CD4-positive, alpha-beta T cell (primary cell): ENCODE data around the gene GRB14. TPM values are rescaled to one million over a fixed set of nuclear protein-coding genes. Genes with fewer than 3 reads are reported as not detected.
"Not testable (repeated sequence)": the region's sequence is repeated elsewhere in the genome, so short reads cannot be mapped to it uniquely, and the experiment has no call there.

Experiments used
- ATAC-seq: fragments of 200-7000 bp; cut with Tn5 transposase; one replicate; pipeline ENCODE4 v1.10.0; 2022; ENCODE audit warnings: mild to moderate bottlenecking; ENCODE audit not compliant: poor library complexity
- CTCF ChIA-PET: fragments of 350-600 bp; sonication (Branson Sonifier 250); formaldehyde crosslinking; loops from one replicate; lab custom pipeline; 2021; ENCODE audit warnings: antibody characterized with exemption, inconsistent platforms; lab: Charles Lee
- POLR2A ChIA-PET: fragments of 350-600 bp; sonication (Branson Sonifier 250); formaldehyde crosslinking; loops from one replicate; lab custom pipeline; 2021; ENCODE audit warnings: antibody characterized with exemption, inconsistent platforms; lab: Charles Lee
- DNase-seq, 14 experiments: peaks; one replicate each; pipeline ENCODE4 v3.0.0-alpha.2; 2013 to 2020; ENCODE audit warnings: mixed read lengths in 2 of 14
- H3K27ac ChIP-seq, 2 donors: one replicate each; pipeline versions ENCODE4 v1.5.1 to v1.7.0; 2013; ENCODE audit warnings: low read length in 2 of 2, low read depth in 1 of 2, mild to moderate bottlenecking in 1 of 2
- H3K27me3 ChIP-seq, 2 experiments: 1 replicate in 1 of 2; 2 replicates in 1 of 2; pipeline versions ENCODE4 v1.6.1 to v1.7.0; 2013; ENCODE audit warnings: low read length in 2 of 2, control low read depth in 1 of 2, mild to moderate bottlenecking in 1 of 2, moderate library complexity in 1 of 2; ENCODE audit not compliant: insufficient read depth in 2 of 2, control insufficient read depth in 1 of 2
- H3K36me3 ChIP-seq: one replicate; pipeline ENCODE4 v1.6.1; 2013; ENCODE audit warnings: low read length, control low read depth; ENCODE audit not compliant: insufficient read depth
- H3K4me1 ChIP-seq: one replicate; pipeline ENCODE4 v1.6.1; 2013; ENCODE audit warnings: low read length, control low read depth; ENCODE audit not compliant: insufficient read depth
- H3K4me3 ChIP-seq: one replicate; pipeline ENCODE4 v1.5.1; 2013; ENCODE audit warnings: mild to moderate bottlenecking, low read length, moderate library complexity
- H3K9me3 ChIP-seq, 2 experiments: 1 replicate in 1 of 2; 2 replicates in 1 of 2; pipeline versions ENCODE4 v1.6.1 to v1.7.0; 2013; ENCODE audit warnings: low read length in 2 of 2, mild to moderate bottlenecking in 2 of 2, control low read depth in 1 of 2, moderate library complexity in 1 of 2; ENCODE audit not compliant: control insufficient read depth in 1 of 2, insufficient read depth in 1 of 2
- H3K27ac Mint-ChIP-seq: one replicate; pipeline ENCODE4 v1.8.0; 2020; ENCODE audit warnings: mixed read lengths
- H3K27me3 Mint-ChIP-seq: one replicate; pipeline ENCODE4 v1.8.0; 2021; ENCODE audit warnings: mixed read lengths
- H3K36me3 Mint-ChIP-seq: one replicate; pipeline ENCODE4 v1.8.0; 2021; ENCODE audit warnings: low read depth, mixed read lengths
- H3K4me1 Mint-ChIP-seq: one replicate; pipeline ENCODE4 v1.8.0; 2021; ENCODE audit warnings: low read depth, mixed read lengths
- H3K4me3 Mint-ChIP-seq: one replicate; pipeline ENCODE4 v1.8.0; 2020; ENCODE audit warnings: mild to moderate bottlenecking, mixed read lengths
- H3K9me3 Mint-ChIP-seq: one replicate; pipeline ENCODE4 v1.8.0; 2020; ENCODE audit warnings: mixed read lengths
- CTCF ChIP-seq: fragments of 200-600 bp; IDR thresholded peaks from one replicate; pipeline ENCODE4 v1.8.0; 2022; ENCODE audit warnings: antibody characterized with exemption, mild to moderate bottlenecking
- intact Hi-C, 2 experiments: fragments of 100-400 bp; cut with DNase I in 1 of 2; cut with micrococcal nuclease in 1 of 2; formaldehyde crosslinking; loops; one replicate each; pipeline versions ENCODE4 v1.15.1 to v1.9.0; 2023 to 2025; cut with DNase I, micrococcal nuclease
- total RNA-seq, 174 experiments: library from RNA in 2 of 174; stranded (reverse) in 2 of 174; gene quantifications; one replicate each; pipeline ENCODE4 v1.2.3 and lab custom pipeline; 2021 to 2026

The GRB14 gene
- total RNA-seq, 2 experiments from 2014 or later: not detected

- Mint-ChIP-seq H3K27ac (no peak overlapping the region), H3K4me1 (no peaks in the 10 kb centered on the region), H3K4me3 (no peak overlapping the region), H3K9me3 (peaks cover 7% of the 10 kb centered on the region), H3K27me3 (no peaks in the 10 kb centered on the region), H3K36me3 (no peaks in the 10 kb centered on the region)
- no peak overlapping the region for H3K27ac ChIP-seq
- ATAC-seq (no peak), DNase-seq (no peak)
- no peak overlapping the region for H3K4me3 ChIP-seq
- TF ChIP-seq CTCF: no peak
- H3K4me1 ChIP-seq: no peaks in the 10 kb centered on the region
- H3K27me3 ChIP-seq: no peaks in the 10 kb centered on the region
- H3K9me3 ChIP-seq: peaks cover 0 to 6% of the 10 kb centered on the region in 2 experiments
- ChIA-PET POLR2A (no interaction called here), CTCF (no interaction called here)
- H3K36me3 ChIP-seq: no peaks in the 10 kb centered on the region
- intact Hi-C loops: no loop called here
Measured at GRCh38 chr2:164642946-164643555, 21.8 kb upstream of the GRB14 start.

- Mint-ChIP-seq H3K27ac (no peak overlapping the region), H3K4me3 (no peak overlapping the region), H3K27me3 (no peaks in the 10 kb centered on the region), H3K9me3 (peaks cover 3% of the 10 kb centered on the region), H3K36me3 (no peaks in the 10 kb centered on the region), H3K4me1 (no peaks in the 10 kb centered on the region)
- Histone ChIP-seq H3K36me3 (no peaks in the 10 kb centered on the region), H3K4me3 (no peak overlapping the region), H3K27ac (no peak overlapping the region), H3K27me3 (no peaks in the 10 kb centered on the region), H3K9me3 (peaks cover 0 to 6% of the 10 kb centered on the region in 2 experiments), H3K4me1 (no peaks in the 10 kb centered on the region)
- DNase-seq (no peak), ATAC-seq (no peak)
- intact Hi-C loops: no loop called here
- CTCF ChIA-PET: no interaction called here
- POLR2A ChIA-PET: no interaction called here
- no peak for TF ChIP-seq CTCF
Measured at GRCh38 chr2:164642268-164642667, 21.0 kb upstream of the GRB14 start.

- H3K36me3 Mint-ChIP-seq, H3K4me1 ChIP-seq, H3K4me3 Mint-ChIP-seq, H3K27ac Mint-ChIP-seq, ATAC-seq, H3K27me3 Mint-ChIP-seq, H3K9me3 Mint-ChIP-seq, POLR2A ChIA-PET, CTCF ChIA-PET, H3K27me3 ChIP-seq, H3K4me3 ChIP-seq, H3K36me3 ChIP-seq, H3K27ac ChIP-seq, H3K9me3 ChIP-seq, intact Hi-C loops, DNase-seq, H3K4me1 Mint-ChIP-seq: not testable (repeated sequence)
Measured at GRCh38 chr2:164628319-164628718, 7.0 kb upstream of the GRB14 start.

GRCh38 chr2:164625378-164625971 is 4.2 kb upstream of the GRB14 start:
- Mint-ChIP-seq H3K27ac (no peak overlapping the region), H3K36me3 (no peaks in the 10 kb centered on the region), H3K27me3 (peaks cover 14% of the 10 kb centered on the region), H3K4me1 (no peaks in the 10 kb centered on the region), H3K4me3 (no peak overlapping the region), H3K9me3 (no peaks in the 10 kb centered on the region)
- Histone ChIP-seq H3K27me3 (peaks cover 2 to 13% of the 10 kb centered on the region in 2 experiments), H3K27ac (no peak overlapping the region), H3K4me3 (no peak overlapping the region), H3K4me1 (no peaks in the 10 kb centered on the region), H3K9me3 (peaks cover 0 to 19% of the 10 kb centered on the region in 2 experiments), H3K36me3 (no peaks in the 10 kb centered on the region)
- POLR2A ChIA-PET: no interaction called here
- intact Hi-C loops: no loop called here
- no peak for DNase-seq
- CTCF ChIA-PET: no interaction called here
- no peak for ATAC-seq
- TF ChIP-seq CTCF: no peak
